Loucy (cell line): ENCODE data around the gene C9.

ENCODE experiments used
- H2AFZ ChIP-seq: fragments of 200-600 bp; sonication (generic); 2 replicates; pipeline ENCODE4 v1.6.0; 2016; ENCODE audit warnings: antibody characterized with exemption, mild to moderate bottlenecking, low read length, moderate library complexity
- H3F3A ChIP-seq: fragments of 200-600 bp; 2 replicates; pipeline ENCODE4 v1.6.0; 2016; ENCODE audit warnings: antibody characterized with exemption, low read depth, mild to moderate bottlenecking
- H3K27me3 ChIP-seq: fragments of 200-600 bp; sonication (generic); 2 replicates; pipeline ENCODE4 v1.6.1; 2014; ENCODE audit warnings: low read length, mild to moderate bottlenecking; ENCODE audit not compliant: insufficient read depth, poor library complexity, severe bottlenecking
- H3K36me3 ChIP-seq: fragments of 200-600 bp; sonication (generic); 2 replicates; pipeline ENCODE4 v1.6.1; 2016; ENCODE audit warnings: low read length; ENCODE audit not compliant: insufficient read depth
- H3K4me1 ChIP-seq: fragments of 200-600 bp; sonication (generic); 2 replicates; pipeline ENCODE4 v1.5.1; 2014; ENCODE audit warnings: low read length, mild to moderate bottlenecking; ENCODE audit not compliant: insufficient read depth, poor library complexity, severe bottlenecking
- H3K4me2 ChIP-seq: fragments of 200-600 bp; sonication (generic); 2 replicates; pipeline ENCODE4 v1.6.0; 2014; ENCODE audit warnings: antibody characterized with exemption, low read length, low read depth, mild to moderate bottlenecking; ENCODE audit not compliant: poor library complexity, severe bottlenecking
- H3K4me3 ChIP-seq: fragments of 200-600 bp; sonication (generic); 2 replicates; pipeline ENCODE4 v1.5.1; 2014; ENCODE audit warnings: low read length, mild to moderate bottlenecking, mixed read lengths; ENCODE audit not compliant: poor library complexity, severe bottlenecking
- H3K79me2 ChIP-seq: fragments of 200-600 bp; sonication (generic); 2 replicates; pipeline ENCODE4 v1.6.1; 2014; ENCODE audit warnings: low read length; ENCODE audit not compliant: insufficient read depth
- H3K9ac ChIP-seq: fragments of 200-600 bp; sonication (generic); 2 replicates; pipeline ENCODE4 v1.6.0; 2014; ENCODE audit warnings: mild to moderate bottlenecking, low read depth, low read length, moderate library complexity; ENCODE audit not compliant: poor library complexity, severe bottlenecking
- H3K9me2 ChIP-seq: fragments of 200-600 bp; sonication (generic); replicated peaks from 2 replicates; pipeline ENCODE4 v1.6.1; 2016; ENCODE audit warnings: low read depth, low read length, mixed read lengths
- H3K9me3 ChIP-seq: fragments of 200-600 bp; sonication (generic); 2 replicates; pipeline ENCODE4 v1.6.1; 2014; ENCODE audit warnings: mild to moderate bottlenecking, antibody characterized with exemption, low read length, low read depth; ENCODE audit not compliant: insufficient read depth
- H4K20me1 ChIP-seq: fragments of 200-600 bp; sonication (generic); 2 replicates; pipeline ENCODE4 v1.6.0; 2014; ENCODE audit warnings: antibody characterized with exemption, low read length, mild to moderate bottlenecking; ENCODE audit not compliant: insufficient read depth, poor library complexity, severe bottlenecking
- EZH2phosphoT487 ChIP-seq: fragments of 200-600 bp; IDR thresholded peaks from 2 replicates; pipeline ENCODE4 v1.6.1; 2018; ENCODE audit warnings: antibody characterized with exemption, mild to moderate bottlenecking, moderate library complexity, borderline replicate concordance
- TF ChIP-seq, protein P1 (sequence below): fragments of 200-600 bp; sonication (generic); conservative IDR thresholded peaks from 2 replicates; pipeline ENCODE4 v1.5.1; 2014; ENCODE audit warnings: mild to moderate bottlenecking, antibody characterized with exemption, low read length

The C9 gene

DNA sequence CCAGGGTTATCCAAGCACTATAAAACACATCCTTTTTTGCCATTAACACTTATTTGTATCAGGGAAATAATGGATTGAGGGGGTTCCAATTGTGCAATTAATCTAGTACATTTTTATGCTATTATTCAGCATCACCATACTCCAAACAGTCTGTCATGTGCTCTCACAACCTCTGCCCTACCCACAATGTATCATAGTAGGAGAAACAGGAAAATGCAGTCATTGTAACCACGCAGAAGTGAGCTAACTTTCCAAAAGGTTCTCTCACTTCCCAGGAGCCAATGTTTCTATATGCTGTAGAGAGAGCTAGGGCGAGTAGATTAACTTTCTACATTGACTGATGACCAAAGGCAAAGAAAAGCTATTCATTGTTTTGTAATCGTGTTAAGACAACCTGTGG is 30.7 kb upstream of the C9 start:
- no peaks in the 10 kb centered on the region for H3F3A ChIP-seq
- H3K79me2 ChIP-seq = no peaks in the 10 kb centered on the region
- H3K9ac ChIP-seq = no peak overlapping the region
- H2AFZ ChIP-seq = no peak overlapping the region
- no peaks in the 10 kb centered on the region for H4K20me1 ChIP-seq
- no peaks in the 10 kb centered on the region for H3K36me3 ChIP-seq
- no peak overlapping the region for H3K4me3 ChIP-seq
- no peak overlapping the region for H3K4me2 ChIP-seq
- H3K27me3 ChIP-seq = no peaks in the 10 kb centered on the region
- H3K4me1 ChIP-seq = no peaks in the 10 kb centered on the region
- no peaks in the 10 kb centered on the region for H3K9me2 ChIP-seq
- H3K9me3 ChIP-seq = no peaks in the 10 kb centered on the region
- TF ChIP-seq, protein P1, sequence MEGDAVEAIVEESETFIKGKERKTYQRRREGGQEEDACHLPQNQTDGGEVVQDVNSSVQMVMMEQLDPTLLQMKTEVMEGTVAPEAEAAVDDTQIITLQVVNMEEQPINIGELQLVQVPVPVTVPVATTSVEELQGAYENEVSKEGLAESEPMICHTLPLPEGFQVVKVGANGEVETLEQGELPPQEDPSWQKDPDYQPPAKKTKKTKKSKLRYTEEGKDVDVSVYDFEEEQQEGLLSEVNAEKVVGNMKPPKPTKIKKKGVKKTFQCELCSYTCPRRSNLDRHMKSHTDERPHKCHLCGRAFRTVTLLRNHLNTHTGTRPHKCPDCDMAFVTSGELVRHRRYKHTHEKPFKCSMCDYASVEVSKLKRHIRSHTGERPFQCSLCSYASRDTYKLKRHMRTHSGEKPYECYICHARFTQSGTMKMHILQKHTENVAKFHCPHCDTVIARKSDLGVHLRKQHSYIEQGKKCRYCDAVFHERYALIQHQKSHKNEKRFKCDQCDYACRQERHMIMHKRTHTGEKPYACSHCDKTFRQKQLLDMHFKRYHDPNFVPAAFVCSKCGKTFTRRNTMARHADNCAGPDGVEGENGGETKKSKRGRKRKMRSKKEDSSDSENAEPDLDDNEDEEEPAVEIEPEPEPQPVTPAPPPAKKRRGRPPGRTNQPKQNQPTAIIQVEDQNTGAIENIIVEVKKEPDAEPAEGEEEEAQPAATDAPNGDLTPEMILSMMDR = no peak
- TF ChIP-seq EZH2phosphoT487 = no peak

DNA sequence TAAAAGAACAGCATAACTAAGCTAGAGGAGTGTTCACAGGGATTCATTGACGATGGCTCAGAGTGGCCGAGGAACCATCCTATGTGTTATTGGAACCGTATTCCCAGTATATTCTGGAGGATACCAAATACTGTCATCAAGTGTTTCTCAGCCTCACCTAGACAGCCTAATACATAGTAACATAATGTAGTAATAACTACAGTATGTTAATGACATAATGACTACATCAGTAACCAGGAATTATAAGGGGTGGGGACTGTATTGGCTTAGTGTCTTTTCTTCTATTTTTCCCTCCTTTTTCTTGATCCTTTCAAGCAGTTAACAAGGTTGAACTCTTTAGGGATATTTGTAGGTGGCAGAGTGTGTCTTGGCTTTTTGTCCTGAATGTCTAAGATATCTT is 26.6 kb upstream of the C9 start:
- Histone ChIP-seq H3K9ac (no peak overlapping the region), H3K9me3 (no peaks in the 10 kb centered on the region), H3K36me3 (no peaks in the 10 kb centered on the region), H3K4me1 (no peaks in the 10 kb centered on the region), H3K4me2 (no peak overlapping the region), H3K9me2 (no peaks in the 10 kb centered on the region), H4K20me1 (no peaks in the 10 kb centered on the region), H3F3A (no peaks in the 10 kb centered on the region), H3K4me3 (no peak overlapping the region), H2AFZ (no peak overlapping the region), H3K79me2 (no peaks in the 10 kb centered on the region), H3K27me3 (no peaks in the 10 kb centered on the region)
- no peak for TF ChIP-seq EZH2phosphoT487
- TF ChIP-seq, protein P1 = no peak

DNA sequence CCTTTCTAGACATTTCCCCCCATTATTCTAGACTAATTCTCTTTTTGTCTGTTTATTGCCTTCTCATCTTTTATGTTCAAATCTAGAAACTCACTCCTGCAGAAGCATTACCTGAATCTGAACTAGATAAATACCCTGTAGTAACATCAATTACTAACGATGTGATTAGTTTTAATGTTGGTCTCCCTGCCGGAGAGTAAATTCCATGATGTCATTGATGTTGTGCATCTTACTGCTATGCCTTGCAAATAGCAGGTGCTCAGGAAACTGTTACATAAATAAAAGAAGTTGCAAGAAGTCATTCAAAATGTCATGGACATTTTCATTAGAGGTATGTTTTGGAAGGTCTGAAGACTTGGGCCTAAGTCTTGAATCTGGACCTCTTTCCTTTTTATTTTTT is 23.0 kb upstream of the C9 start:
- no peaks in the 10 kb centered on the region for H3K27me3 ChIP-seq
- no peak overlapping the region for H3K9ac ChIP-seq
- no peaks in the 10 kb centered on the region for H3K36me3 ChIP-seq
- H3K4me3 ChIP-seq = no peak overlapping the region
- no peak for TF ChIP-seq EZH2phosphoT487
- TF ChIP-seq, protein P1 = no peak
- H3K79me2 ChIP-seq = no peaks in the 10 kb centered on the region
- H3K4me1 ChIP-seq = no peaks in the 10 kb centered on the region
- no peaks in the 10 kb centered on the region for H4K20me1 ChIP-seq
- H3F3A ChIP-seq = no peaks in the 10 kb centered on the region
- no peaks in the 10 kb centered on the region for H3K9me2 ChIP-seq
- H2AFZ ChIP-seq = no peak overlapping the region
- no peak overlapping the region for H3K4me2 ChIP-seq
- H3K9me3 ChIP-seq = no peaks in the 10 kb centered on the region
